NCI-H1436 treated with DMSO at 0.1 percent for 48 hours (cell line): Measurements from ENCODE around the gene TADA3.
A peak's percentile ranks its signal among the peaks of the same experiment; 100 is the strongest.

Experiments
- DNase-seq: peaks from one replicate; lab custom pipeline; 2025; lab: John Stamatoyannopoulos, UW

TADA3 gene, protein sequence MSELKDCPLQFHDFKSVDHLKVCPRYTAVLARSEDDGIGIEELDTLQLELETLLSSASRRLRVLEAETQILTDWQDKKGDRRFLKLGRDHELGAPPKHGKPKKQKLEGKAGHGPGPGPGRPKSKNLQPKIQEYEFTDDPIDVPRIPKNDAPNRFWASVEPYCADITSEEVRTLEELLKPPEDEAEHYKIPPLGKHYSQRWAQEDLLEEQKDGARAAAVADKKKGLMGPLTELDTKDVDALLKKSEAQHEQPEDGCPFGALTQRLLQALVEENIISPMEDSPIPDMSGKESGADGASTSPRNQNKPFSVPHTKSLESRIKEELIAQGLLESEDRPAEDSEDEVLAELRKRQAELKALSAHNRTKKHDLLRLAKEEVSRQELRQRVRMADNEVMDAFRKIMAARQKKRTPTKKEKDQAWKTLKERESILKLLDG

DNA sequence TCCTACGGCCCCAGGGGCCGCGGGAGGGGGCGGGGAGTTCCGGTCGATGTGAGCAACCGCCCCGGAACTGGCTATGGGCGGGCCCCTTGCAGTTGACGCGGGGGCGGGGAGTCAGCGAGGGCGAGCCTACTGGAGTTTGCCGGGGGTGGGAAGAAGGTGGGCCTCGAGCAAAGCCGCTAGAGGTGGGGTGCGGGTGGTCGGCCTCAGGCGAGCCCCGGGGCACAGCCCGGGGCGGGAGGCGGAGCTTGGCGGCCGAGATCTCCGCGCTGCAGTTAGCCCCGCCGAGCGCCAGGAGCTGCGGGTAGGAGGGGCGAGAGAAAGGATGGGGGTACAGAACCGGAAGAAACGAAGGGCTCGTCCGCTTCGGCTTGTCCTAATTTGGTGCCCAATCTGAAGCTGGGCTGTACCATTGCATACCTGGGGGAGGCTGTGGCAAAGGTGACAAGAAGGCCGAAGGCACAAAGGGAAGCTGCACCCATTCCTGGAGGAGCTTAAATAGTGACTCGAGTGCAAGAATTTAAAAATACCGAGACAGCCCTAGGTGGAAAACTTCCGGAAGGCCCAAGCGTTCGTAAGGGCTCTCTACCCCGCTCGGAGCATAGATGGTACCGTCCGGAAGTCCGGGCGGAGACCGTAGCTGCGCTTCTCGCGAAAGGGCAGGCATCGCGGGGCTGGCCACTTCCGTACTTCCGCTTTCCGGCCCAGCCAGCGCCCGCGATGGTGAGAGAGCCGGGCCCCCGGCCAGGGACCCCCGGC, at the start of gene TADA3, which contains the start of gene ARPC4:
Gene TADA3, minus strand, starts transcription at position 69 of the 756 bp plus-strand sequence. CDS start 1,007 bp downstream, outside the sequence.
Gene ARPC4, plus strand, starts transcription at position 678 of the 756 bp plus-strand sequence. Its CDS starts 40 bp downstream, at position 718.
- DNase-seq, result peak; percentile 43

DNA sequence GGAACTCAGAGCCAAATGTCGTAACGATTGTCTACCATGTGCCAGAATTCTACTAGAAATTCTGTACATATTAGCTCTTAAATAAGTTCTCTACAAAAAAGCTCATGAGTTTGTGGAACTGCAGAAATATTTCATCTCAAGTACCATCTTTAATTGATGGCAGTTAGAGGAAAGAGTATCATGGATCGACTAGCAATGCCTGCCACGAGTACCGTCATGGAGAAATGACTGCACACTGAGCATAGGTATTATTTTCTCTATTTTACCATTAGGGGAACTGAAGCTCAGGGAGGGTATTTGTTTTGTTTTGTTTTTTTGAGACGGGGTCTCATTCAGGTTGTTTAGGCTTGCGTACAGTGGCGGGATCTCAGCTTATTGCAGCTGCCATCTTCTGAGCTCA, 48.7 kb upstream of the TADA3 start:
- DNase-seq, result no peak

DNA sequence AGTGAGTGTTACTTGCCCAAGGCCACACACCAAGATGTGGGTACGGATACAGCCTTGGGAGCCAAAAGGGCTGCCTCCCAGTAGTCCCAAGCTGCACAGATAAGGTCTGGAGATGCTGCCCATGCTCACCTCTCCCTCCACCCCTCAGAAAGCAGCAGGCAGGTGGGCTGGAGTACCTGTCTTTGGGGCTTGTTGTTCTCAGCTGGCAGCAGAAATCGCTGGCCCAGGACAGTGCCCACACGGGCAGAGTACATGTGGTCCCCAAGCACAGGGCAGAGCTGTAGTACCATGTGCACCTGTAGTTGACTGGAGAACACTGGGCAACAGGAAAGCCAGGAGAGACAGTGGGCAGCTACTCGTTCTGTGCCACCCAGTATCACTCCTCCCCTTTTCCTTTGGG, 46.6 kb upstream of the TADA3 start:
- DNase-seq, result no peak

DNA sequence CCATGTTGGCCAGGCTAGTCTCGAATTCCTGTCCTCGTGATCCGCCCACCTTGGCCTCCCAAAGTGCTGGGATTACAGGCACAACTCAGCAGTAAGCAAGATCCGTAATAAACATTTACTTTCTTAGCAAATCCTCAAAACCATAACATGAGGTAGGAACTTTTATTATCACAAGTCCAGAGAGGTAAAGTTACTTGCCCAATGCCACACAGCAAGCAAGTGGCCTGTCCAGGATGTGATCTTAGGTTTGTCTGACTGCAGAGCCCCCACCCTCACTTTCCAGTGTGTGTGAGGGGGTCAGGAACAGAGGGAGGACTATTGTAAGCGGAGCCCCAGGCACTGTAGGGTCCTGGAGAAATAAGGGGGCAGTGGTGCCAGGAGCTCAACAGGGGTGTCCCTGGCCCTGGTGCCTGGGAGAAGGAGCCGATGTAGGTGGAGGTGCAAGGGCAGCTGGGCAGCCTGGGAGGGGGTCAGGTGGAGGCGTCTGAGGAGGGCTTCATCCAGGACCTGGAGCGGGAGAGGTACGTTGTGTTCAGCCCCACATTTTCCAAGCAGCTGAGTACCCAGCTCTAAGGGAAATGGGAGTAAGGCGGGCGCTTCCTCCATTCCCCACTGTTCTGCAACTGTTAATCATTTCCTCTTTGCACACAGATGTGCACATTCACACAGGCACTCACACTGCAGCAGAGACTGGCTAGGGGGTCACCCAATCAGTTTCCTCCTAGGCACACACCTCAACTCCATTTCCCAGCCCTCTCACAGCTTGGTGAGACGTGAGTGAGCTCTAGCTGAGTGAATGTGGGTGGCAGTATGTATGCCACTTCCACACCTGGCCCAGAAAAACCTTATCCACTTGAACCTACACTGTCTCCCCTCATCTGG, 45.7 kb upstream of the TADA3 start:
- DNase-seq, result no peak

DNA sequence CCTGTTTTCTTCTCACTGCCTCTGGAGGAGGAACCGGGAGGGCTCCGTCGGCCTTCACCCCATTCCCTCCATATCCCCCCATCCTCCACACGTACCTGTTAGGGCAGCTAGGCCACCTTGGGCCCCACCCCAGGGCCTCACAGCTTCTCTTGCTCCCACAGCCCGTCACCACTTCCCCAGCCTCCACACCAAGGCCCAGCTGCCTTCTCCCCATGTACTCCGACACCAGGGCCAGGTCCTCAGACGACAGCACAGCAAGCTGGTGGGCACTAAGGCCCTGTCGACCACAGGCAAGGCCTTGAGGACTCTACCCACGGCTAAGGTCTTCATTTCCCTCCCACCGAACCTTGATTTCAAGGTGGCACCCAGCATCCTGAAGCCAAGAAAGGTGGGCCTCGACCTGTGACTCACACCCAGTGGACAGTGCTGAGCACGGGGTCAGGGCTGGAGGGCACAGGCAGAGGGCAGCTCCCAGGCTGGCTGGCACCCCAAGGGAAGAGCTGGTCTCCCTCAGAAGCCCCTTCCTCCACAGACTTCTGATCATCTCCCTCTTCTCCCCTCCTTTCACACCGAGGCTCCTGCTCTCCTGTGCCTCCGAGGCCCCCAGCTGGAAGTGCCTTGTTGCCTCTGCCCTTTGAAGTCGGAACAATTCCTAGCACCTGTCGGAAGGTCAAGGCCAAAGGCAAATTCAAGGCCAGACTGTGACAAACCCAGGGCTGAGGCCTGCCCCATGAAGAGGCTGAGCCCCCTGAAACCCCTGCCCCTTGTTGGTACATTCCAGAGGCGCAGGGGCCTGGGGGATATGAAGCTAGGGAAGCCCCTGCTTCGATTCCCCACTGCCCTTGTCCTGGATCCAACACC, 42.5 kb upstream of the TADA3 start:
- no peak for DNase-seq

DNA sequence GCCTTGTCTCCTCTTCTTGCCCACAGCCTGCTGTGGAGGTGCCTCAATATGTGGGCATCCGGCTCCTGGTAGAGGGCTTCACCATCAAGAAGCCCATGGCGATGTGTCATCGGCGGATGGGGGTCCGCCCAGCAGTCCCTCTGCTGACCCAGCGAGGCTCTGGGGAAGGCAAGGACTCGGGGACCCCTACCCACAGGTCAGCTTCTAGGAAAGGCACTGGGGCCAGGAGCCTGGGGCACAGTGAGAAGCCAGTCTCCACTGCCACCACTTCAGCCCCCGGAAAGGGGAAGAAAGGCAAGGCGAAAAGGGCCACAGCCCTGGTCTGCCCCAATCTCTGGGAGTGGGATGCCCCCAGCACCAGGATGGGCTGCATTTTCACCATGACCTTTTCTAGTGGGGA, 40.8 kb upstream of the TADA3 start:
- DNase-seq, result no peak

DNA sequence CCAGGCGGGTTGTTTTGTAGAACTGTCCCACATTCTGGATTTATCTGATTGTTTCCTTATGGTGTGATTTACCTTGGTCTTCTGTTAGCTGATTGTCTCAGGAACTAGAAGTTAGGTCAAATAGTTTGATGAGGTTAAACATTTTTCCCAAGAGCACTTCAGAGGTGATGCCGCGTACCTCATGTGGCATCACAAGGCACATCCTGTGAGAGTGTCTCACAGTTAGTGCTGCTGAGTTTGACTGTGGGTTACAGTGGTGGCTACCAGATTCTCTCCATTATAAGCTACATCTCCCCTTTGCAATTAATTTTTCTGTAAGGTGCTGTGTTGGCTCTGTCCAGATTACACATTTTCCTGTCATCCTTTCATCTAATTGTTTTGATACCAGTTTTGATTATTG, 39.0 kb upstream of the TADA3 start:
- DNase-seq, result no peak

DNA sequence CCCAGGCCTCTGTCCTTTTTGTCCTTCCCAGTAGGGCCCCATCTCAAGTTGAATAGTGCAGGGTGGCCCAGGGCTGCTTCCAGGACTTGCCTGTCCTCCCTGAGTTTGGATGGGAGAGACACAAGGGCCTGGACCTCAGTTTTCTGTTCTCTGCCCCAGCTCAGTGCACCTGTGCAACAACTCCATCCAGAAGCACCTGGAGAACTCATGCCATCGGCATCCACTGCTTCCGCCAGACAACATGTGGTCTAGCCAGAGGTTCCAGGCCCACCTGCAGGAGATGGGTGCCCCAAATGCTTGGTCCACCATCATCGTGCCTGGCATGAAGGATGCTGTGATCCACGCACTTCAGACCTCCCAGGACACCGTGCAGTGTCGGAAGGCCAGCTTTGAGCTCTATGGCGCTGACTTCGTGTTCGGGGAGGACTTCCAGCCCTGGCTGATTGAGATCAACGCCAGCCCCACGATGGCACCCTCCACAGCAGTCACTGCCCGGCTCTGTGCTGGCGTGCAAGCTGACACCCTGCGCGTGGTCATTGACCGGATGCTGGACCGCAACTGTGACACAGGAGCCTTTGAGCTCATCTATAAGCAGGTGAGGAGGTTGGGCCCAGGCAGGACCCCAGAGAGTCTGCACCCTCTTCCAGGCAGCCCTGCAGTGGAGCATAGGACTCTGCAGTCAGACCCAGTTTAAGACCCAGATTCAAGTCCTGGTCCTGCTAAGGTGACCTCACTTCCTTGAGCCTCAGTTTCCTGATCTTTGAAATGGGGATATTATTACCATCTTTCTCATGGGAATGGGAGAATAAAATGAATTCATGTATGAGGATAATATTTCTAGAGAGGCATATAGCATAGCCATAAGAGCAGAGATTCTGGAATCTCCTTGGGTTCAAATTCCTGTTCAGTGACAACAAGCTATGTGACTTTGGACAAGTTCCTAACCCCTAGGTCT, 36.8 kb upstream of the TADA3 start:
- DNase-seq, result no peak

DNA sequence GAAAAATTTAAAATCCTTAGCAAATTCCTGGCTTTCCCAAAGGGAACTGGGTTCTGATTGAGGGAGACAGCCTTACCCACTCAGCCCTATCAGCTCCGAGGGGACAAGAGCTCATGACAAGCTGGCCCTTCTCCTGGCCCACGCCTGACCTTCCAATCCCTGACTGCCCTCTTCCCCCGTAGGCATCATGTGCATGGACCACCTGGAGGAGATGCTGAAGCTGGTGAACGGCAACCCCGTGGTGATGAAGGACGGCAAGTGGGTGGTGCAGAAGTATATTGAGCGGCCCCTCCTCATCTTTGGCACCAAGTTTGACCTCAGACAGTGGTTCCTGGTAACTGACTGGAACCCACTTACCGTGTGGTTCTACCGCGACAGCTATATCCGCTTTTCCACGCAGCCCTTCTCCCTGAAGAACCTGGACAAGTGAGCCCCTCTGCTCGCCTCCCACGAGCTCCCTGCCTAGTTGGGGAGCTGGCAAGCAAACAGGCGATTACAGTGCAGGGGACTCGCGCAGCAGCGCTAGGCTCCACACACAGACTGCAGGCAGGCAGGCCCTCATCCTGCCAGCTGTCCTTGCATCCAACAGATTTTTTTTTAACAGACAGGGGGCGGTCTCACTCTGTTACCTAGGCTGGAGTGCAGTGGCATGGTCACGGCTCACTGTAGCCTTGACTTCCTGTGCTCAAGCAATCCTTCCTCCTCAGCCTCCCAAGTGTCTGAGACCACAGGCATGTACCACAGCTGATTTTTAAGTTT, 34.7 kb upstream of the TADA3 start:
- DNase-seq, result no peak

DNA sequence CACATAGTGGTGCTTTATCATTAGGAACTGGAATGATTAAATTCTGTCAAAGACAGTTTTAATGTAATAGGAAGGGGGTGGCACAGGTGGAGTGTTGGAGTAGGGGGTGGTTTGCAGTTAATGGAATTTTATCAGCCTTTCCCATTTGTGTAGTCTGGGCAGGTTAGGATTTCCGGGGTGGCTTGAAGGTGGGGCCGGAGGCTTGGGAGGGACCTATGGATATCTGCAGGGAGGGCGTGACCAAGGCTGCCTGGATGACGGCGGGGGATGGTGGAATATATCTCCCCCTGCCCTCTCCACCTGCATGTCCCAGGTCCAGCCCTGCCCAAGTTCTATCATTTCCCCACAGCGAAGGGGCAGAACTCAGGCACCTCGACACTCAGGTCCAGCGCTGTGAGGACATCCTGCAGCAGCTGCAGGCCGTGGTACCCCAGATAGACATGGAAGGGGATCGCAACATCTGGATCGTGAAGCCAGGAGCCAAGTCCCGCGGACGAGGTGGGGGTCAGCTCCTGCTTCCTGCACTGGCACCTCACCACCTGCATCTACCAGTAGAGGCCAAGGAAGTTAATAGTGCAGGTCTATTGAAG, 33.3 kb upstream of the TADA3 start:
- no peak for DNase-seq

DNA sequence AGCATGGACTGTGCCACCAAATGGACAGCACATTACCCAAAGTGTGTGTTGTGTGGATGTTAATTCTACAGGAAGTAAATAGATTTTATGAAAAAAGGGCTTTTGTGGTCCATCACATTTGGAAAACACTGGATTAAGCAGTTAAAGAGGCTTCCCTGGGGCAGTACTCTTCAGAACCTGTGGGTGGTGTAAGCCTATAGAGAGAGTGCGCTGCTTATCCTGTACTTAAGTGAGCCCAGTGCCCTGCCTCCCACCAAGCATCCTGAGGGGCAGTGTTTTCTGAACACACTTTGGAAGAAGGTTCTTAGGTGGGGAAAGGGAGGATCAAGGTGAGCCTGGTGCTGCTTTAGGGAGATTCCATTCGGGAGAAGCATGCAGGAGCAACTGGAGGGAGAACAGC, 28.7 kb upstream of the TADA3 start:
- no peak for DNase-seq

DNA sequence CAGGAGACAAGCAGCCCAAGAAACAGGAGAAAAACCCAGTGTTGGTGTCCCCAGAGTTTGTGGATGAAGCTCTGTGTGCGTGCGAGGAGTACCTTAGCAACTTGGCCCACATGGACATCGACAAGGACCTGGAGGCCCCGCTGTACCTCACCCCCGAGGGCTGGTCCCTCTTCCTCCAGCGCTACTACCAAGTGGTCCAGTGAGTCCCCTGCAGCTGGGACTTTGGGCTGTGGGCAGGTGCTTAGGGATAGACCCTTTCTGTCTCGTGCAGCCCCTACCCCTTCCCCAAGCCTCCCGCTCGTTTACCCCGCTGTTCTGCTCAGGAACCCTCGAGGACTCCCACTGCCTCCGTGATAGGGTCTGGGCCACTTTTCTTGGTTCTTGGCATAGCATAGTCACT, 28.3 kb upstream of the TADA3 start:
- DNase-seq, result no peak

DNA sequence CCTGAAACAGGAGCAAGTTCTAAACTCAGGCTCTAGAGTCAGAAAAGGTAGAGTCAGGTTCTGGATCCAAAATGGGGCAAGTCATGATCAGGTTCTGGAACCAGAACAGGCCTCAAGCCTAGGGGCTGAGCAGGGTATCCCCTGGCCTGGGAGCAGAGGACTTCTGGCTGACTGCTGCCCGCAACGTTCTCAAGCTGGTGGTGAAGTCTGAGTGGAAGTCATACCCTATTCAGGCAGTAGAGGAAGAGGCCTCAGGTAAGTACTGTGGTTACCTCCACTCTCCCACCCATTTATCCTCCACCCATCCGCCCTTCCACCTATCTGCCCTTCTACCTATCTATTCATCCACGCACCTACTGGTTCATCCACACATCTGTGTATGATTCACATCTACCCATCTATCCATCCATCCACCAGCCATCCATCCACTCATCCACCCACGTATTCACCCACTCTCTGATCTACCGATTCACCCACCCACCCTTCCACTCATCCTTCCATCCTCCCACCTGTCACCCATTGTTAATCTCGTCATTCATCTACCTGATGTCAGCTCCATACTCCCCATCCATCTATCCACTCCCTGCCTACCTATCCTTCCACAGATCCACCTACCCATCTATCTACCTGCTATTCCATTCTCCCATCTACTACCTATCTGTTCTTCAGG, 26.5 kb upstream of the TADA3 start:
- no peak for DNase-seq

DNA sequence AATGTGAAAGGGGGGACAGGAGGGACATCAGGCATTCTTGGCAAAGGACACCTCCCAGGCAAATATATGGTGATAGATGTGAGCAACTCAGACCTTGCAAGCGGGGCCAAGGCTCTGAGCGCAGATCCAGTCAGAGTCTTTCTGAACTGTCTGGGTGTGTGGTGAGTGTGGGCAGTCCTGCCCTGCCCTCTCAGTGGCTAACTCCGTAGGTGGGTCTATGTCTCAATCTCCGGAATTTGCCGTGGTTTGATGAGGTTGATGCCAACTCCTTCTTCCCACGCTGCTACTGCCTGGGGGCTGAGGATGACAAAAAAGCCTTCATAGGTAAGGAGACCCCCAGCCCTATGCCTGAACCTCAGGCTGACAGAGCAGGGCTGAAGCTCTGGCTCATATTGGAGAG, 25.2 kb upstream of the TADA3 start:
- DNase-seq, result no peak

DNA sequence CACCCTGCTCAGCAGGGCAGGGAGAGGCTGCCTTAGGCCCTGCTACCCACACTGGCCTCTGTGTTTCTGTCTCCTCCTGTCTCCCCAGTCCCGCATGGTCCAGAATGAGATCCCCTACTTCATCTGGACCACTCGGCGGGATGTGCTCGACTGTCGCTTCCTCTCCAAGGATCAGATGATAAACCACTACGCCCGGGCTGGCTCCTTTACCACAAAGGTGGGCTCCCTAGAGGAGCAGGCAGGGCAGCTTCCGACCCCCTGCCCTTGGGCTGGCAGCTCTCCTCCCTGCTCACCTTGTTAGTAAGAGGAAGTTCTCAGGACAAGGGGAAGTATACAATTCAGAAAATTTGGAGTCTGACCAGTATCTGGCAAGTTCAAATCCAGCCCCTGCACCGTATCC, 23.7 kb upstream of the TADA3 start:
- no peak for DNase-seq

DNA sequence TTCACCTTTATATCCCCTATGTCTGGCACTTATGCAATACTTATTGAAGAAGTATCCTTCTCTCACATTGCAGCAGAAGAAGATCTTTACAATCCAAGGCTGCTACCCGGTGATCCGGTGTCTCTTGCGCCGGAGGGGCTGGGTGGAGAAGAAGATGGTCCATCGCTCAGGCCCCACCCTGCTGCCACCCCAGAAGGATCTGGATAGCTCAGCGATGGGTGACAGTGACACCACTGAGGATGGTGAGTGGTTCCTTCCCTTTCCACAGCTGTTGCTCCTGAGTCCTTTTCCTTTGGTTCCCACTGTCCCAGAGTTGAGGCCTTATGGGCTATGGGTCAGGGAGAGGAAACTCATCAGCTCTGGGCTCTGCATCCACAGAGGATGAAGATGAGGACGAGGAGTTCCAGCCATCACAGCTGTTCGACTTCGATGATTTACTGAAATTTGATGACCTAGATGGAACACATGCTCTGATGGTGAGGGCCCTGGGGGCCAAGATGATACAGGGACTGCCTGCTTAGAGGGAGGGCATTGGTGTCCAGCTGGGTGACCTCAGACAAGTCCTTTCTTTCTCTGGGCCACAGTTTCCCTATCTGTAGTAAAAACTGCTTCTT, 20.7 kb upstream of the TADA3 start:
- no peak for DNase-seq

DNA sequence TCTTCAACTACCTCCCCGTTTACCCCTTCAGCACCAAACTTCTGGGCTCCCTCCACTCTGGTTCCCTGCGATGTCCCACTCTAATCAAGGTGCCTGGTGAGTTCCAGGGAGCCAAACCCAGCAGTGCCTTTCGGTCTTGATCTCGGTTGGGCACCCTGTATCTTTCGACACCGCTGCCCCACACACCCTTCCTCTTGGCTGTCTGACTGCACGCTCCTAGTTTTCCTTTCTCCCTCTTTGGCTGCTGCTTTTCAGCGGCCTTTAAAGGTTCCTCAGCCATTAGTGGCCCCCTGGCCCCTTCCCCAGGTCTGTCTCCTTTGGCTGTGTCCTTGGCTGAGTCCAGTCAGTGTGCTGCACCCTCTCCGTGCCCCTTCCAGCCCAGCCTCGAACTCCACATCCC, 18.6 kb upstream of the TADA3 start:
- no peak for DNase-seq

DNA sequence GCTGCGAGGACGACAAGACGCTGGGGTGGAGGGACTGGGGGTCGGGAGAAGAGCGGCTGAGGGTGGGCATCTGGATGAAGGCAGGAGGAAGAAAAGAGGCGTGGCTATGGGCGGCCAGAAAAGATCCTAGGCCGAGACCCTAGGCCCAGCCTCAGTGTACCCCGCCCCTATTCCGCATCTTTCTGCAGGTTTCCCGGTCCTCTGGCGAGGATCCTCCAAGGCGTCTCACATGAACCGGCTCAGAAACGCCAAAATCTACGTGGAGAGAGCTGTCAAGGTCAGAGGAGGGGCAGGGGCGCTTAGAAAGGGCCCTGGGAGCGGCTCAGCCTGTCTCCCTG, 18.1 kb upstream of the TADA3 start:
- no peak for DNase-seq
